NB4 (cell line): ENCODE results near the gene EPHA1.
"Not testable (repeated sequence)": the region's sequence is repeated elsewhere in the genome, so short reads cannot be mapped to it uniquely, and the experiment has no call there.

Experiments
- DNase-seq: peaks from one replicate; pipeline ENCODE4 v3.0.0; 2010; ENCODE audit warnings: low read depth
- H3K4me3 ChIP-seq: one replicate; pipeline ENCODE4 v1.5.1; 2011; ENCODE audit warnings: mild to moderate bottlenecking, low read depth, low read length, moderate library complexity
- CTCF ChIP-seq: IDR thresholded peaks from one replicate; pipeline ENCODE4 v1.5.1; 2012; ENCODE audit warnings: low read depth, low read length
- MYC ChIP-seq: IDR thresholded peaks from 2 replicates; pipeline ENCODE4 v1.6.1; 2011; ENCODE audit warnings: low read depth, low read length
- POLR2A ChIP-seq: IDR thresholded peaks from 2 replicates; pipeline ENCODE4 v1.6.1; 2011; ENCODE audit warnings: mild to moderate bottlenecking; ENCODE audit not compliant: insufficient read length; ENCODE audit errors: extremely low read depth
- TF ChIP-seq, protein P1 (sequence below): IDR thresholded peaks from 2 replicates; pipeline ENCODE4 v1.6.1; 2011; ENCODE audit warnings: low read depth, low read length

The EPHA1 gene

DNA sequence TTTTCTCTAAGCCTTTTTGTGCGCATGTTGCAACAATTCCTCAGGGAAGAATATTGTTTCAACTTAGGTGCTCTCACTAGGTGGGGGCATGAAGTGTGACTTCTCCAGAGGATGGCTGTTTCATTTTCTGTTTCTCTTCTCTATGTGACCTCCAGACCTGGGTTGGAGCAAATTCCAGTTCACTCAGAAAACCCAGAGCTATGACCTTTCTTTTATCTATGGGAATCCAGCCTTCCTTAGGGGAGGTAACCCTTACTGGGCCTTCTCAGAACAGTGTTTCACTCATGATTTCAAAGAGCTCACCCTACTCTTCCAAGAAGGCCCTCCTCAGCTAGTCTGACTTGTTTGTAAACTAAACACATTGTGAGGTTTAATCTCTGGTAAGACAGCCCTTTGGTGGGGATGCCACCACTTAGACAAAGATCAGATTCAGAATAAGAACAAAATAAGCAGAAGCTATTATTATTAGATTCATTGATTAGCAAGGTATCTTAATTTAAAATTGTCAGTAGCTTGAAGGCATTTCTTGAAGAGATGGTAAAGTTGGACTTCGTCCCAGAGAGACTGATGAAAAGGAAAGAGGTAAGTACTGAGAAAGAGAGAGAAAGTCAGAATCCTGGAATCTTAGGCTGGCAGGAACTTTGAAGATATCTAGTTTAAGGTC, 18.0 kb upstream of the EPHA1 start:
- no peak for TF ChIP-seq CTCF
- TF ChIP-seq MYC = no peak
- no peak for TF ChIP-seq POLR2A
- no peak overlapping the region for H3K4me3 ChIP-seq
- DNase-seq = no peak

DNA sequence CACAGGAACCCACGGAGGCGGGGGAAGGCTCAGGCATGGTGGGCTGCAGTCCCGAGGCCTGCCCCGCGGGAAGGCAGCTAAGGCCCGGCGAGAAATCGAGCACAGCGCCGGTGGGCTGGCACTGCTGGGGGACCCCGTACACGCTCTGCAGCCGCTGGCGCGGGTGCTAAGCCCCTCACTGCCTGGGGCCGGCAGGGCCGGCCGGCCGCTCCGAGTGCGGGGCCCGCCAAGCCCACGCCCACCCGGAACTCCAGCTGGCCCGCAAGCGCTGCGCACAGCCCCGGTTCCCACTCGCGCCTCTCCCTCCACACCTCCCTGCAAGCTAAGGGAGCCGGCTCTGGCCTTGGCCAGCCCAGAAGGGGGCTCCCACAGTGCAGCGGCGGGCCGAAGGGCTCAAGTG, 15.8 kb upstream of the EPHA1 start:
- H3K4me3 ChIP-seq, DNase-seq: not testable (repeated sequence)

- TF ChIP-seq, protein P1, sequence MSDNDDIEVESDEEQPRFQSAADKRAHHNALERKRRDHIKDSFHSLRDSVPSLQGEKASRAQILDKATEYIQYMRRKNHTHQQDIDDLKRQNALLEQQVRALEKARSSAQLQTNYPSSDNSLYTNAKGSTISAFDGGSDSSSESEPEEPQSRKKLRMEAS = no peak
- TF ChIP-seq CTCF = no peak
- no peak for TF ChIP-seq MYC
- TF ChIP-seq POLR2A = no peak
- no peak overlapping the region for H3K4me3 ChIP-seq
- DNase-seq = no peak
Observed at GRCh38 chr7:143422033-143422432, 13.4 kb upstream of the EPHA1 start.

DNA sequence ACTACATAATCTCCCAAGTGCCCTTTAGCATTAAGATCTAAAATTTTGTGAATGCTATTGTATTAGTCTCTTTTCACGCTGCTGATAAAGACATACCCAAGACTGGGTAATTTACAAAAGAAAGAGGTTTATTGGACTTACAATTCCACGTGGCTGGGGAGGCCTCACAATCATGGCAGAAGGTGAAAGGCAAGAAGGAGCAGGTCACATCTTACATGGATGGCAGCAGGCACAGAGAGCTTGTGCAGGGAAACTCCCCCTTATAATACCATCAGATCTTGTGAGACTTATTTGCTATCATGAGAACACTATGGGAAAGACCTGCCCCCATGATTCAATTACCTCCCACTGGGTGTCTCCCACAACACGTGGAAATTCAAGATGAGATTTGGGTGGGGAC, 12.0 kb upstream of the EPHA1 start:
- H3K4me3 ChIP-seq, DNase-seq: not testable (repeated sequence)

DNA sequence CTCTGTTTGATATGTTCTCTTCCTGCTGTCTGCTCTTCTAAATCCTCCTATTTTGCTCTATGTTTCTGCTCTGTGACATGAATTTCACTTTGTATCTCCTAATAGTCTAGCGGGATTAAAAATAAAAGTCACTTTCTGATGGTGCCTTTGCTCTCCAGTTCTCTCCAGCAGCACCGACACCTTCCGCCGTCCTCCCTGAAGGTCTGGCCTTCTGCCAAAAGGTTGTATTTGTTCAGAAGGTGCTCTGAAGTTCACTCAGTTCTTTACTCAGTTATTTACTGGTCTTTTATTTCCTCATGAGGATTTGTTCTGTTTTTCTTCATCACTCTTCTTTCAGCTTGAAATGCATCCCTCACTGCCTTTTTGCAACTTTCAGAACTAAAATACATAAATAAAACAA, 11.2 kb upstream of the EPHA1 start:
- no peak overlapping the region for H3K4me3 ChIP-seq
- no peak for DNase-seq
- TF ChIP-seq CTCF = no peak
- TF ChIP-seq POLR2A = no peak
- no peak for TF ChIP-seq MYC
- TF ChIP-seq, protein P1 = no peak

- TF ChIP-seq MYC = no peak
- TF ChIP-seq POLR2A = no peak
- TF ChIP-seq, protein P1 = no peak
- no peak for TF ChIP-seq CTCF
- H3K4me3 ChIP-seq = no peak overlapping the region
- no peak for DNase-seq
Observed at GRCh38 chr7:143418681-143419458, 10.2 kb upstream of the EPHA1 start.

GRCh38 chr7:143417734-143418383, 9.2 kb upstream of the EPHA1 start:
- TF ChIP-seq POLR2A = no peak
- no peak for TF ChIP-seq CTCF
- TF ChIP-seq, protein P1 = no peak
- TF ChIP-seq MYC = no peak
- DNase-seq = no peak
- no peak overlapping the region for H3K4me3 ChIP-seq
